Nephron progenitor cell (in vitro differentiated cells): ENCODE measurements around the gene BMP8B.

Experiments
- DNase-seq: peaks from one replicate; pipeline ENCODE4 v3.0.0; 2021
- H3K27ac Mint-ChIP-seq: 2 replicates; pipeline ENCODE4 v1.8.0; 2021; ENCODE audit warnings: mild to moderate bottlenecking, moderate library complexity, mixed read lengths
- H3K27me3 Mint-ChIP-seq: 2 replicates; pipeline ENCODE4 v1.8.0; 2021; ENCODE audit warnings: mild to moderate bottlenecking, low read depth, mixed read lengths; ENCODE audit not compliant: poor library complexity
- H3K36me3 Mint-ChIP-seq: 2 replicates; pipeline ENCODE4 v1.8.0; 2021; ENCODE audit warnings: low read depth, mixed read lengths
- H3K4me1 Mint-ChIP-seq: 2 replicates; pipeline ENCODE4 v1.8.0; 2021; ENCODE audit warnings: mixed read lengths
- H3K4me3 Mint-ChIP-seq: 2 replicates; pipeline ENCODE4 v1.8.0; 2021; ENCODE audit warnings: mild to moderate bottlenecking, moderate library complexity, mixed read lengths
- H3K9me3 Mint-ChIP-seq: 2 replicates; pipeline ENCODE4 v1.8.0; 2021; ENCODE audit warnings: mild to moderate bottlenecking, moderate library complexity, mixed read lengths
- CTCF ChIP-seq: fragments of 200-600 bp; sonication (generic); IDR thresholded peaks from 2 replicates; pipeline ENCODE4 v1.5.0; 2021; ENCODE audit warnings: antibody characterized with exemption

Gene BMP8B

GRCh38 chr1:39761557-39762260, 27.0 kb downstream of the BMP8B start:
- Mint-ChIP-seq H3K4me3 (no peak overlapping the region), H3K9me3 (no peaks in the 10 kb centered on the region), H3K27me3 (no peaks in the 10 kb centered on the region), H3K27ac (peak overlapping the region; percentile 52), H3K4me1 (peaks cover 13% of the 10 kb centered on the region), H3K36me3 (peaks cover 20% of the 10 kb centered on the region)
- DNase-seq, result no peak
- no peak for TF ChIP-seq CTCF

- no peak for DNase-seq
- no peak for TF ChIP-seq CTCF
- Mint-ChIP-seq H3K4me1 (peaks cover 9% of the 10 kb centered on the region), H3K4me3 (no peak overlapping the region), H3K36me3 (peaks cover 24% of the 10 kb centered on the region), H3K27ac (no peak overlapping the region), H3K27me3 (no peaks in the 10 kb centered on the region), H3K9me3 (no peaks in the 10 kb centered on the region)
Observed at GRCh38 chr1:39761016-39761415, 27.6 kb downstream of the BMP8B start.

- Mint-ChIP-seq H3K4me1 (peaks cover 9% of the 10 kb centered on the region), H3K9me3 (no peaks in the 10 kb centered on the region), H3K4me3 (no peak overlapping the region), H3K36me3 (peaks cover 24% of the 10 kb centered on the region), H3K27me3 (no peaks in the 10 kb centered on the region), H3K27ac (no peak overlapping the region)
- no peak for TF ChIP-seq CTCF
- DNase-seq, result no peak
Observed at GRCh38 chr1:39760074-39761008, 28.3 kb downstream of the BMP8B start.

GRCh38 chr1:39759436-39759726, 29.3 kb downstream of the BMP8B start:
- peaks cover 9% of the 10 kb centered on the region for H3K4me1 Mint-ChIP-seq
- no peak for TF ChIP-seq CTCF
- H3K27ac Mint-ChIP-seq, result no peak overlapping the region
- H3K4me3 Mint-ChIP-seq, result no peak overlapping the region
- no peaks in the 10 kb centered on the region for H3K27me3 Mint-ChIP-seq
- no peaks in the 10 kb centered on the region for H3K9me3 Mint-ChIP-seq
- H3K36me3 Mint-ChIP-seq, result peaks cover 24% of the 10 kb centered on the region
- DNase-seq, result no peak

GRCh38 chr1:39758556-39759435, 29.9 kb downstream of the BMP8B start:
- no peak overlapping the region for H3K27ac Mint-ChIP-seq
- H3K4me3 Mint-ChIP-seq, result no peak overlapping the region
- no peak for TF ChIP-seq CTCF
- H3K27me3 Mint-ChIP-seq, result no peaks in the 10 kb centered on the region
- H3K9me3 Mint-ChIP-seq, result no peaks in the 10 kb centered on the region
- DNase-seq, result no peak
- peaks cover 27% of the 10 kb centered on the region for H3K36me3 Mint-ChIP-seq
- H3K4me1 Mint-ChIP-seq, result peaks cover 9% of the 10 kb centered on the region
